Measurements from ENCODE around the gene PHYKPL.

GRCh38 chr5:178279026-178279722 is 46.6 kb upstream of the PHYKPL start:
- TF ChIP-seq CTCF (IDR thresholded peaks at IDR 0.05) (no peak), POLR2AphosphoS5 (IDR thresholded peaks at IDR 0.05) (no peak), EP300 (IDR thresholded peaks at IDR 0.05) (no peak)
